ENCODE data around the gene VAMP1.

Gene VAMP1

DNA sequence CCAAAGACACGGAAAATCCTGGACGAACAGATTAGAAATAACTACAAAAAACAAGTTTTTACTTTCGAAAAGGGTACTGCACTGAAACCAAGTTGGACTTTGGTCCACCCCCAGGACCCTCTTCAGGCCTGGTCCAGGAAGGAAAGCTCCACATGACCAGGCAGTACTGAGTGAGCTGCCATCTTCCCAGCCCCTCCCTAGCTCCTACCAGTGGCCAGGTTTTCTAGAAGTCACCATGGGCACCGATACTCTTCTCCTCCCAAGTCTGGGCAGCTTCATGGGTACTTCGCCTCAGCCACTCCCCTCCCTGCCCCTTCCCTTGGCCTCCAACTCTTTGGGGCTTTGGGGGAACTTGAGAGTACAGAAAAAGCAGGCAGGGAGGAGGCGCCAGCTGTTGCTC is 6.6 kb downstream of the VAMP1 start:
- TF ChIP-seq ZNF274 (IDR thresholded peaks at IDR 0.05; ENCODE audit: low read depth, low read length): no peak
- no peak overlapping the region for H3K4me3 ChIP-seq (ENCODE audit: low read length)

DNA sequence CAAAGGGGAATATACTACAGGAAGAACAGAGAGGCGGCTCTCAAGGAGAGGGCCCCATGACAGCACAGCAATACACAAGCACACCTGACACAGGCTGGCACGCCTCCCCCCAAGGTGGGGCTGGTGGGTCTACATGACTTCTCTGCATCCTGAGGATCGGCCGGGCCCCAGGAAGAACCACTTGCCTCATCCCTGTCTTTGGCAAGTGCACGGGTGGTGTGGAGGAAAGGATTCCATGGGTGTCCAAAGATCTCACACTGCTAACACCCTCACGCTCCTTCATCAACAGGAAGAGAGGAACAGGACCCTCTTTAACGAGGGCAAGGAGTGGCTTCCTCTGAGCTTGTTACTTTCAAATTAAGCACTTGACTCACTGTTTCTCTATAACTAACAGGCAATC is 7.3 kb downstream of the VAMP1 start:
- no peak overlapping the region for H3K4me3 ChIP-seq (ENCODE audit: low read length)
- no peak for TF ChIP-seq ZNF274 (IDR thresholded peaks at IDR 0.05; ENCODE audit: low read depth, low read length)

DNA sequence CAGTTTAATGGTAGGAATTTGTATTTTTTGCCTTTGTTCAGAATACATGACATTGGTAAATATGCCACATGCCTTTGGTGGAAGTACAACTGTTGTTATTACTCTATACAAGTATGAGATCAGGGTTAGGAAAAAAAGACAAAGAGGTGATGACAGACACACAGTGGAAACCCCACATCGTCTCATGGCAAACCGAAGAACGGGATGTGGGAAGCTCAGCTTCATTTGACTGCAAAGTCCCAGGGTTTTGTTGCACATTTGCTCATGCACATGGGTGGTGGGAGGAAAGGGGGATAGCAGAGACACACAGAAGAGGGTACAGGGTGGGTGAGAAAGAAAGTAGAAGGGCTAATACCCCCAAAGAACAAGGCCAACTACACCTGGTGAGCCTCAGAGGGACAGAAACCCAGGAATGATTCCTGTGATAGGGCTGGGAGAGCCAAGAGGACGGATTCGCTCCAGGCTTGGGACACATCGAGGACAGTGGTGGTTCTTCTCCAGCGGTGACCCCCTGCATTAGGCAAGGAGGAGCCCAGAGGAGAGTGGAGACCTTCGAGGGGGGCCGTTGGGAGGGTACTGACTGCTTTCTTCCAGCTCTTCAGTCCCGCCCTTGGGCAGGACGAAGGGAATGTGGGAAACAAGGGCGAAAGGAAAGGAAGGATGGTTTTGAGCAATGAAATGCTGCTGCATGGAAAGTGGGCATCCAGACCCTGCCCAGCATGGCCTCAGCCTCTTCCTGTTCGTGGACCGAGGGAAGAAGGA is 8.1 kb downstream of the VAMP1 start:
- no peak overlapping the region; the same call in 1 of the 2 replicates for H3K4me3 ChIP-seq (ENCODE audit: low read length)
- TF ChIP-seq ZNF274 (IDR thresholded peaks at IDR 0.05; ENCODE audit: low read depth, low read length): no peak

DNA sequence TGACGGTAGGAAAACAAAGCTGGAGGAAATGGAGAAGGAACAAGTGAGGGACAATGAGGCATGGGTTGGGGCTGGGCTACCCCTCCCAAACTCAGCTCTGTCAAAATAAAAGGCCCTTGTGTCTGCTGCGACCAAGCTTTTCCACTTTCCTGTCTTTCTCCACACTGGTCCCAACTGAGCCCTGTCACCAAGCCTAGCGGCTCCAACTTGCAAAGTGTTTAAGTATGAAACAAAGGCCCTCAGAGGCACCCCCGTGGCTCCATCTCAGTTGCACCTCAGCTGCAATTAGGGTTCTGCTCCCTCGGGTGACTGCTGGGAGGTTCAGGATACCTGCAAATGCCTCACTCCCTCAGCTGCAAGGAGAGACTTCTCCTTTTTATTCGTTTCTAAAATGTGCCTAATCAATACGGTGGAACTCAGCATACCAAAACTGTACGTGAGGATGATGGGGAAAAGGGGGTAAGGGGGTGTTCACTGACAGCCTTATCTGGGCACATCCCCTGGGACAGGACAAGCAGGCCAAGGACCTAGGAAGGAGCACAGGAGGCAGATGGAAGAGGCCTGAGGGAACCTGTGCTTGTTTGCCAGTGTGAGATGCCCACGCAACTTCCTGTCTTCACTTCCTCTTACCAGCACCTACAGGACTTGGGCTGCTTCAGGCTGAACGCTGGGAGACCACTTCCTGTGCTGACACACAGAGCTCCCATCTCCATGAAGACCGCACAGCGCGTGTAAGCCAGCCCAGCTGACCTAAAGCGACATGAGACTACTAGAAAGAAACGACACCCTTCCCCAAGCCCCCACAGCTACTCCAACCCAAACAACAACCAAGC is 8.9 kb downstream of the VAMP1 start:
- peak overlapping the region; percentile 6; the same call in 1 of the 2 replicates for H3K4me3 ChIP-seq (ENCODE audit: low read length)
- no peak for TF ChIP-seq ZNF274 (IDR thresholded peaks at IDR 0.05; ENCODE audit: low read depth, low read length)

DNA sequence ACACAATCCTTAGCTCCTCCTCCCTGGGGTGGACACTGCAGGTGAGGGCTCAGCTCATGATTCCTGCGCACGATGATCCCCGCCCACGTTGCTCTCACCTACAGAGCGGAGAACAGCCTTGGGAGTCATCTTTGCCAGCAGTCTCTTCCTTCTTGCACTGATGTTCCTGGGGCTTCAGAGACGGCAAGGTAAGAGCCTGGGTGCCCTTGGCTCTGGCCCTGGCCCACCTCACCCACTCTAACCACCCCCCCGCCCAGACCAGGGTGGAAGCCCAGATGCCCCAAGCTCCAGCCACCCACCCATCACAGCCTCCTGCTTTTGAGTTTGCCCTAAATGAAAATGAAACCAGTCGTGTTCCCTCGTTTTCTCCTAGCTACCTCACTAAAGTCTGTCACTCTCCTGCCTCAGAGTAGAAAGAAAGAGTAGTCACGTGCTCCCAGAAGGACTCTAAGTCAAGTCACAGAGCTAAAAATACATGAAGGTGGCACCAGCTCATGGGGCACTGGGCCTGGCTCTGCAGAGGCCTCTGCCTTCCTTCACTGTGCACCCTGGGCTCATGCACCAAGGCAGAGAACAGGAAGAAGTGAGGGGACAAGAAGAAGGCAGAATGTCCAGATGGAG is 9.6 kb downstream of the VAMP1 start:
- no peak for TF ChIP-seq ZNF274 (IDR thresholded peaks at IDR 0.05; ENCODE audit: low read depth, low read length)

DNA sequence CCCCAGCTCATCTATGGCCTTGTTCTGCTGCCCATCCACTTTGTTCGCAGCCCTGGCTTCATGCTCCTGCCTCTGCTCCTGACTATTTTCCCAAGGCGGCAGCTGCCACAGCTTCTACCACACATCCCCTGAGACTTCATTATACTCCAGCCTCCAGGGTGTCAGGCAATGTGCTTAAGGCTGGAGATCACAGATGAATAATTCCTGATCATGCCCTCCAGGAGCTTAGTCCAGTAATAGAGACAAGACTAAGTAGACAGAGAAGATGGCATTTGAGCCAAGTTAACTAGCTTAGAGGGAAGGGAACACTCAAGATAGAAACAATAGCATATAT is 11.5 kb downstream of the VAMP1 start:
- no peak overlapping the region for H3K4me3 ChIP-seq (ENCODE audit: low read length)
- TF ChIP-seq ZNF274 (IDR thresholded peaks at IDR 0.05; ENCODE audit: low read depth, low read length): no peak

More for the DNA sequence above, 9.6 kb downstream of the VAMP1 start:
- peak overlapping the region; percentile 6; the same call in 1 of the 2 replicates for H3K4me3 ChIP-seq (ENCODE audit: low read length)

DNA sequence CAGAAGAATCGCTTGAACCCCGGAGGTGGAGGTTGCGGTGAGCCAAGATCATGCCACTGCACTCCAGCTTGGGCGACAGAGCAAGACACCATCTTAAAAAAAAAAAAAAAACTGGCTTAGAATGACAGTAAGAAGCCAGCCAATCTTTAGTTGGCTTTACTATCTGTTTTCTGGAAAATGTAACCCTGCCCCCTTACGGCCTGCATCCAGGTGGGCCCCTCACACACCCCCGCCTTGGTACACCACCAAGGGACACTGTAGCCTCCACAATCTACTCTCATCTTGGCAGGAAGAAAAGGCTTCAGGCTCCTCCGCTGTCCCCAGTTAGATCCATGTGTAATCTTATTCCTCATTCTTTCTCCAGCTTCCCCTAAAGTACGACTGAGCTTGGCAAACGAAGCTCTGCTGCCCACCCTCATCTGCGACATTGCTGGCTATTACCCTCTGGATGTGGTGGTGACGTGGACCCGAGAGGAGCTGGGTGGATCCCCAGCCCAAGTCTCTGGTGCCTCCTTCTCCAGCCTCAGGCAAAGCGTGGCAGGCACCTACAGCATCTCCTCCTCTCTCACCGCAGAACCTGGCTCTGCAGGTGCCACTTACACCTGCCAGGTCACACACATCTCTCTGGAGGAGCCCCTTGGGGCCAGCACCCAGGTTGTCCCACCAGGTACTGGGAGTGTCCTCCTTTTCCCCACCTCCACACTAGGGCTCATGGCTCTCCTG is 12.0 kb downstream of the VAMP1 start:
- H3K4me3 ChIP-seq (ENCODE audit: low read length): no peak overlapping the region
- TF ChIP-seq ZNF274 (IDR thresholded peaks at IDR 0.05; ENCODE audit: low read depth, low read length): no peak

DNA sequence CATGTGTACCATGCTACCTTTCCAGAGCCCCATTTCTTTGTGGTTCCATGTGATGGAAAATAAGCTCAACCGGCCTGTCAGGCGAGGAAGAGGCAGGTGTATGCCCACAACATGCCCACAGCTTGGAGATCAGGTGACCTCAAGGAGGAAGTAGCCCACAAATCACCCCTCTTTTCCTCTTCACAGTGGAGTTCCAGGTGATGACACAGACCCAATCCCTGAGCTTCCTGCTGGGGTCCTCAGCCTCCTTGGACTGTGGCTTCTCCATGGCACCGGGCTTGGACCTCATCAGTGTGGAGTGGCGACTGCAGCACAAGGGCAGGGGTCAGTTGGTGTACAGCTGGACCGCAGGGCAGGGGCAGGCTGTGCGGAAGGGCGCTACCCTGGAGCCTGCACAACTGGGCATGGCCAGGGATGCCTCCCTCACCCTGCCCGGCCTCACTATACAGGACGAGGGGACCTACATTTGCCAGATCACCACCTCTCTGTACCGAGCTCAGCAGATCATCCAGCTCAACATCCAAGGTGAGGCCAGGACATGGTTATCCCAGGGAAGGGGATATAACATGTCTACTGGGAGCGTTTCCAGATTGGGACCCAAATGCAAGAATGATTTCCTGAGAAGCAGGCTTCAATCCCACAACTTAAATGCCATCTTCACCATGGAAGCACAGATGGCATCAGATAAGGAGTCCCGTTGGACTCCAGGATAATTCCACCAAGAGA is 13.1 kb downstream of the VAMP1 start:
- no peak overlapping the region for H3K4me3 ChIP-seq (ENCODE audit: low read length)

DNA sequence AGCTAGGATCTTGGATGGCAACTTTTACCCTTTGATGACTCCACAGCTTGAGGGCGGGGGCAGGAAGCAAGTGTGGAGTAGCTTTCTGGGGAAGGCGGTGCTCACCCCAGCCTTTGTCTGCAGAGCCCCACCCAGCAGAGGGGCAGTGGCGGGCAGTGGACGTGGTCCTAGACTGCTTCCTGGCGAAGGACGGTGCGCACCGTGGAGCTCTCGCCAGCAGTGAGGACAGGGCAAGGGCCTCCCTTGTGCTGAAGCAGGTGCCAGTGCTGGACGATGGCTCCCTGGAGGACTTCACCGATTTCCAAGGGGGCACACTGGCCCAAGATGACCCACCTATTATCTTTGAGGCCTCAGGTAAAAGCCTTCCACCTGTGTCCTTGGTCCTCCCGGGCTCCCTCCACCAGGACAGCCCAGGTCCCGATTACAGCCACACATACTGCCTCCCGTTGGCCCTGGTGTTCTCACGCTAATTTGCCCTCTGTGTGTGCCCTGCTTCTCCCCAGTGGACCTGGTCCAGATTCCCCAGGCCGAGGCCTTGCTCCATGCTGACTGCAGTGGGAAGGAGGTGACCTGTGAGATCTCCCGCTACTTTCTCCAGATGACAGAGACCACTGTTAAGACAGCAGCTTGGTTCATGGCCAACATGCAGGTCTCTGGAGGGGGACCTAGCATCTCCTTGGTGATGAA is 17.4 kb downstream of the VAMP1 start:
- no peak for TF ChIP-seq ZNF274 (IDR thresholded peaks at IDR 0.05; ENCODE audit: low read depth, low read length)
- peak overlapping the region; percentile 78 for H3K4me3 ChIP-seq (ENCODE audit: low read length)

More for the DNA sequence above, 13.1 kb downstream of the VAMP1 start:
- TF ChIP-seq ZNF274 (IDR thresholded peaks at IDR 0.05; ENCODE audit: low read depth, low read length): no peak

DNA sequence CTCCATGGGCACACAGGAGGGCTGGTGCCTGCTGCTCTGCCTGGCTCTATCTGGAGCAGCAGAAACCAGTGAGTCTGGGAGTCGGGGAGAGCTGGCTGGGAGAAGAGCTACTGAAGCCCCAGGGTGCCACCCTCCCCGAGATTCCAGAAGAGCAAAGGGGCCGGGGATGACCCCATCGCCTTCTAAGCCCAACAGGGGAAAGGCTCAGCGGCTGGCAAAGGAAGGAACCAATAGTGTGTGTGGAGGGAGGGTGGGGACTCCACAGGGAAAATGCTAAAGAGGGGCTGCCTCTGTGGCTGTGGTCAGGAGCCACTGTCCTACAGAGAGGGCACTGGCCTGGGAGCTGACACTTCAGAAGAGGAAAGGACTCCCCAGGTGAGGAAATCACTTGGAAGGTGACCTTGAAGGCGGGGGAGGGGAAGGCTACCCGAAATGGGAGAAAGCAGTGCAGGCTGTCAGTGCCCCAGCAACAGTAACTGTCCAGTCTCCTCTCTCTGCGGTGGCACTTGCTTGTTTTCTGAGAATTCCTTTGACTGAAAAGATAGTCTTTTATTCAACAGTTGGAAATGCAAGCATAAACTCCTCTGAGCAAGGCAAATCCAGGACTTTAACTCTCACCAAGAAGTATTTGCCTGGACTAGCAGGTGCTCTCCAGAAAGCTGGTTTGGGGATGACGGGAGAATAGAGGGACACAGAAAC is 18.1 kb downstream of the VAMP1 start:
- peak overlapping the region; percentile 78 for H3K4me3 ChIP-seq (ENCODE audit: low read length)
- TF ChIP-seq ZNF274 (IDR thresholded peaks at IDR 0.05; ENCODE audit: low read depth, low read length): no peak

DNA sequence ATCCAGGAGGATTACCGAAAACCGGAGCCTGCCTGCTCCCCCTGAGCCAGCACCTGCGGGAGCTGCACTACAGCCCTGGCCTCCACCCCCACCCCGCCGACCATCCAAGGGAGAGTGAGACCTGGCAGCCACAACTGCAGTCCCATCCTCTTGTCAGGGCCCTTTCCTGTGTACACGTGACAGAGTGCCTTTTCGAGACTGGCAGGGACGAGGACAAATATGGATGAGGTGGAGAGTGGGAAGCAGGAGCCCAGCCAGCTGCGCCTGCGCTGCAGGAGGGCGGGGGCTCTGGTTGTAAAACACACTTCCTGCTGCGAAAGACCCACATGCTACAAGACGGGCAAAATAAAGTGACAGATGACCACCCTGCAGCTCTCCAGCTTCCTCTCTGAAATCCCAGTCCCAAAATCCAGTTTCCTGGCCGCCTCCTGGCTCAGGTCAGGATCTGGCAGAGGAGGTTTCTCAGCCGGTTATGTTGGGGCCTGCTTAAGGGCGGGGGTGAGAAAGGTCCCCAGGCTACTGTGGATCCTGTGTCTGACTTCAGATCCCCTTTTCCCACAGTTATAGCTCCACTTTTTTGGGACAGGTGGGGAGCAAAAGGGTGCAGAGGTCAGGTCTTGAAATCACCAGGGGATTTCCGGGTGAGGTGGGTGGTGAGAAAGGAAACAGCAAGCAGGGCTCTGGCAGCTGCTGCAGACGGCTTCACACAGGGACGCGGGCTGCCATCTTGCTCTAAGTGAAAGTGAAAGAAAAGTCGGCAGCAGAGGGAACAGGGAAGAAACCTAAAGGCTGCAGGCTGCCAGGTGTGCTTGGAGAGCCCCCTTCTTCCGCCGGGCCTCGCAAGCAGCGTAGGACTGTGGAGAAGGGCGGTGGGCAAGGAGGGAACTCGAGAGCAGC is 18.9 kb downstream of the VAMP1 start, which contains the start of gene TAPBPL:
TSS of gene TAPBPL (plus strand) at position 695 of the 897 bp plus-strand sequence. CDS start 207 bp downstream, outside the sequence.
- no peak for TF ChIP-seq ZNF274 (IDR thresholded peaks at IDR 0.05; ENCODE audit: low read depth, low read length)
- H3K4me3 ChIP-seq (ENCODE audit: low read length): peak within 1 kb of the TSS; percentile 78
